ENCODE measurements around the gene TNNI3K. TPM values are rescaled to one million over a fixed set of nuclear protein-coding genes. Genes with fewer than 3 reads are reported as not detected.
"Not testable (repeated sequence)": the region's sequence is repeated elsewhere in the genome, so short reads cannot be mapped to it uniquely, and the experiment has no call there.

Gene TNNI3K
- total RNA-seq, result not detected

- DNase-seq (ENCODE audit: low spot score) (no peak), ATAC-seq (no peak)
These were observed at the start of gene TNNI3K for GRCh38 chr1:74235153-74235552. TNNI3K (plus strand) TSS chr1:74235387; CDS start chr1:74235452, 65 bp downstream.

GRCh38 chr1:74193908-74194307 is 41.3 kb upstream of the TNNI3K start:
- ATAC-seq, result no peak
- DNase-seq (ENCODE audit: low spot score), result no peak

GRCh38 chr1:74195339-74195738 is 39.8 kb upstream of the TNNI3K start:
- no peak for ATAC-seq
- DNase-seq (ENCODE audit: low spot score), result no peak

- no peak for DNase-seq (ENCODE audit: low spot score)
- no peak for ATAC-seq
These were observed 37.9 kb upstream of the TNNI3K start for GRCh38 chr1:74197255-74197654.

GRCh38 chr1:74197657-74198552 is 37.3 kb upstream of the TNNI3K start, which contains the start of the genes FPGT and LRRIQ3:
FPGT (plus strand) TSS chr1:74198242; CDS start chr1:74198279, 37 bp downstream.
LRRIQ3 (minus strand) TSS chr1:74198176; CDS start chr1:74183684, 14,492 bp downstream.
- ATAC-seq (peak; percentile 100), DNase-seq (ENCODE audit: low spot score) (peak; percentile 96)

GRCh38 chr1:74199504-74199903 is 35.7 kb upstream of the TNNI3K start:
- ATAC-seq, result no peak
- DNase-seq (ENCODE audit: low spot score), result no peak

- no peak for ATAC-seq
- no peak for DNase-seq (ENCODE audit: low spot score)
These were observed 29.9 kb upstream of the TNNI3K start for GRCh38 chr1:74205266-74205665.

GRCh38 chr1:74215229-74215628 is 20.0 kb upstream of the TNNI3K start:
- DNase-seq (ENCODE audit: low spot score), result no peak
- ATAC-seq, result no peak

- DNase-seq (ENCODE audit: low spot score), result no peak
- no peak for ATAC-seq
These were observed 12.5 kb upstream of the TNNI3K start for GRCh38 chr1:74222701-74223100.

- DNase-seq (ENCODE audit: low spot score), result no peak
- ATAC-seq, result no peak
These were observed 11.7 kb upstream of the TNNI3K start for GRCh38 chr1:74223453-74223852.

- ATAC-seq (no peak), DNase-seq (ENCODE audit: low spot score) (no peak)
These were observed 1.3 kb downstream of the TNNI3K start for GRCh38 chr1:74236440-74236839.

GRCh38 chr1:74237035-74237434 is 1.8 kb downstream of the TNNI3K start:
- no peak for ATAC-seq
- DNase-seq (ENCODE audit: low spot score), result no peak

- DNase-seq (ENCODE audit: low spot score) (no peak), ATAC-seq (no peak)
These were observed 2.6 kb downstream of the TNNI3K start for GRCh38 chr1:74237787-74238186.

GRCh38 chr1:74245168-74245772 is 10.1 kb downstream of the TNNI3K start:
- ATAC-seq (no peak), DNase-seq (ENCODE audit: low spot score) (no peak)

GRCh38 chr1:74246315-74246714 is 11.1 kb downstream of the TNNI3K start:
- ATAC-seq (no peak), DNase-seq (ENCODE audit: low spot score) (no peak)

- no peak for ATAC-seq
- no peak for DNase-seq (ENCODE audit: low spot score)
These were observed 12.8 kb downstream of the TNNI3K start for GRCh38 chr1:74247881-74248528.

- not testable (repeated sequence) for ATAC-seq; DNase-seq (ENCODE audit: low spot score)
These were observed 18.1 kb downstream of the TNNI3K start for GRCh38 chr1:74253243-74253824.

GRCh38 chr1:74266001-74266400 is 30.8 kb downstream of the TNNI3K start:
- DNase-seq (ENCODE audit: low spot score), result no peak
- no peak for ATAC-seq

GRCh38 chr1:74271503-74271902 is 36.3 kb downstream of the TNNI3K start:
- DNase-seq (ENCODE audit: low spot score), result no peak
- ATAC-seq, result no peak

GRCh38 chr1:74280642-74281396 is 45.6 kb downstream of the TNNI3K start:
- no peak for ATAC-seq
- no peak for DNase-seq (ENCODE audit: low spot score)
